Kidney (tissue), 14 donors: ENCODE data around the gene MMP2. TPM values are rescaled to one million over a fixed set of nuclear protein-coding genes. Genes with fewer than 3 reads are reported as not detected.

ENCODE experiments used
- DNase-seq, 5 donors: peaks; one replicate each; pipeline ENCODE4 v3.0.0-alpha.2; 2013 to 2020
- FAIRE-seq: peaks from 2 replicates; lab custom pipeline; 2012; peaks lifted over from hg19 to GRCh38; lab: Jason Lieb, UNC
- H3K27ac ChIP-seq, 2 donors: one replicate each; pipeline ENCODE4 v1.7.0; 2013; ENCODE audit warnings: low read depth in 2 of 2, low read length in 2 of 2, inconsistent platforms in 1 of 2
- H3K27me3 ChIP-seq: one replicate; pipeline ENCODE4 v1.7.1; 2013; ENCODE audit warnings: low read length, inconsistent platforms; ENCODE audit not compliant: control insufficient read depth, insufficient read depth
- H3K36me3 ChIP-seq, 3 donors: one replicate each; pipeline versions ENCODE4 v1.7.0 to v1.7.1; 2013; ENCODE audit warnings: low read length in 3 of 3, control low read depth in 1 of 3, inconsistent platforms in 1 of 3; ENCODE audit not compliant: insufficient read depth in 3 of 3, control insufficient read depth in 2 of 3
- H3K4me1 ChIP-seq, 3 donors: one replicate each; pipeline versions ENCODE4 v1.7.0 to v1.7.1; 2013; ENCODE audit warnings: low read length in 3 of 3, inconsistent platforms in 1 of 3, low read depth in 1 of 3; ENCODE audit not compliant: control insufficient read depth in 2 of 3, insufficient read depth in 2 of 3
- H3K4me3 ChIP-seq, 3 donors: one replicate each; pipeline versions ENCODE4 v1.7.0 to v1.8.1; 2013; ENCODE audit warnings: low read length in 3 of 3, control low read depth in 1 of 3, inconsistent platforms in 1 of 3
- H3K9ac ChIP-seq, 3 donors: one replicate each; pipeline versions ENCODE4 v1.7.0 to v1.7.1; 2013; ENCODE audit warnings: low read length in 3 of 3, control low read depth in 1 of 3, inconsistent platforms in 1 of 3
- H3K9me3 ChIP-seq, 3 donors: one replicate each; pipeline versions ENCODE4 v1.7.0 to v1.7.1; 2013; ENCODE audit warnings: low read length in 3 of 3, control low read depth in 1 of 3, inconsistent platforms in 1 of 3; ENCODE audit not compliant: control insufficient read depth in 2 of 3, insufficient read depth in 1 of 3
- intact Hi-C: fragments of 100-400 bp; cut with DNase I; formaldehyde crosslinking; loops from one replicate; pipeline ENCODE4 v1.11.1; 2022
- polyA plus RNA-seq: library from polyadenylated mRNA; stranded (reverse); fragments of 350-450 nt; fragmentation: Illumina TruSeq; extraction: RNeasy Lipid Tissue Mini Kit (QIAGEN cat#74804); gene quantifications from one replicate; pipeline ENCODE4 v1.2.3, GENCODE V29; 2014; ENCODE audit warnings: low read depth, low replicate concordance; ENCODE audit not compliant: insufficient read depth
- total RNA-seq: library from RNA; stranded (reverse); fragmentation: NEBNext Ultra II Directional; extraction: Animal tissue kit (Norgen Biotek cat#: 25700); gene quantifications from one replicate; pipeline ENCODE4 v1.2.1, GENCODE V29; 2021
- TF ChIP-seq, protein P1 (sequence below): IDR thresholded peaks from 3 replicates; pipeline ENCODE4 v1.5.1; 2012; ENCODE audit warnings: mild to moderate bottlenecking, moderate library complexity, borderline replicate concordance; ENCODE audit not compliant: insufficient read depth; ENCODE audit errors: extremely low read depth
- donor health status: control.
- donor health status: control.
- donor health status: control.
- donor health status: control.
- donor health status: control.
- donor health status: DM: yes; HTN: yes; CAD: no.
- donor health status: Normal renal cell carcinoma (clear cell type).

Gene MMP2
- total and polyA plus RNA-seq, 2 donors from 2014 or later, result 44.3 to 101 TPM

DNA sequence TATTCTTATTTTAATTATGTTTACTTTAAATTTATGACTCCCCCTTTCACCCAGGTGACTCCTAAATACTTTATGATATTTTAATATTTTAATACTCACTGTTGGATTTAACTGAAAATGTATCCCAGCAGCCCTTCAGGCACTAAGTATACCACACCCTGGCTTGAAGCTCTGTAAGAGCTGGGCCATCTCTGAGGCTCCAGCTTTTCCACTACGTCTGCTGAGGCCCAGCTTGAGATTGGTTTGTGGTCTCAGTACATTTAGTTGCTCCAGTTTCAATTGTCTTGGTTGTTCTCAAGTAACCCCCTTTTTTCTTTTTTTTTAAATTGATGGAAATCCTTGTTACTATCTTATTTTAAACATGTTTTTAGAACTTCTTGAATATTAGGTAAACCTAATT lies 60.5 kb downstream of the MMP2 start:
- H3K27ac ChIP-seq, result no peak overlapping the region
- H3K4me1 ChIP-seq, result no peaks in the 10 kb centered on the region
- H3K4me3 ChIP-seq, result no peak overlapping the region
- intact Hi-C loops, result loop anchor here (5.0 kb wide), 1 partner anchor 72 kb away; no protein-coding TSS in a partner anchor
- DNase-seq, result no peak
- no peaks in the 10 kb centered on the region for H3K36me3 ChIP-seq
- no peak overlapping the region for H3K9ac ChIP-seq
- TF ChIP-seq, protein P1, sequence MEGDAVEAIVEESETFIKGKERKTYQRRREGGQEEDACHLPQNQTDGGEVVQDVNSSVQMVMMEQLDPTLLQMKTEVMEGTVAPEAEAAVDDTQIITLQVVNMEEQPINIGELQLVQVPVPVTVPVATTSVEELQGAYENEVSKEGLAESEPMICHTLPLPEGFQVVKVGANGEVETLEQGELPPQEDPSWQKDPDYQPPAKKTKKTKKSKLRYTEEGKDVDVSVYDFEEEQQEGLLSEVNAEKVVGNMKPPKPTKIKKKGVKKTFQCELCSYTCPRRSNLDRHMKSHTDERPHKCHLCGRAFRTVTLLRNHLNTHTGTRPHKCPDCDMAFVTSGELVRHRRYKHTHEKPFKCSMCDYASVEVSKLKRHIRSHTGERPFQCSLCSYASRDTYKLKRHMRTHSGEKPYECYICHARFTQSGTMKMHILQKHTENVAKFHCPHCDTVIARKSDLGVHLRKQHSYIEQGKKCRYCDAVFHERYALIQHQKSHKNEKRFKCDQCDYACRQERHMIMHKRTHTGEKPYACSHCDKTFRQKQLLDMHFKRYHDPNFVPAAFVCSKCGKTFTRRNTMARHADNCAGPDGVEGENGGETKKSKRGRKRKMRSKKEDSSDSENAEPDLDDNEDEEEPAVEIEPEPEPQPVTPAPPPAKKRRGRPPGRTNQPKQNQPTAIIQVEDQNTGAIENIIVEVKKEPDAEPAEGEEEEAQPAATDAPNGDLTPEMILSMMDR, result no peak
- no peaks in the 10 kb centered on the region for H3K9me3 ChIP-seq
- H3K27me3 ChIP-seq, result no peaks in the 10 kb centered on the region
- FAIRE-seq, result no peak

DNA sequence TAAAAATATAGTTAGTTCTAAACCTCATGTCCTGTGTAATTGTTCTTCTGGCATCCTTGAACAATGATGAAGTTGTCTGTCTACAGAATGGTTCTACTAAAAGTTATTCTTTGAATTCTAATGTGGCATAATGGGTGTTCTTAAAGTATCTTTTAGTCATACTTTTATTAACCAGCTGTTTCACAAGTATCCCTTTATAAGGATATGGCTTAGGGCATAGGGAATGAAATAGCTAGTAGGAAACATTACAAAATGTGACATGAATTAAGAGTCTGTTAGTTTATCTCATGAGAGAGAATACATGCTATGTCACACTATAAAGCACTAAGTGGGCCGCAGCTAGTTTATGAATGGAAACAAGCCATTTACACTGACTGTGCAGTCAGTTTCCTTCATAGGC lies 61.2 kb downstream of the MMP2 start:
- TF ChIP-seq, protein P1, result no peak
- Histone ChIP-seq H3K27ac (no peak overlapping the region), H3K9ac (no peak overlapping the region), H3K36me3 (no peaks in the 10 kb centered on the region), H3K4me3 (no peak overlapping the region), H3K4me1 (no peaks in the 10 kb centered on the region), H3K27me3 (no peaks in the 10 kb centered on the region), H3K9me3 (no peaks in the 10 kb centered on the region)
- FAIRE-seq (no peak), DNase-seq (no peak)
- intact Hi-C loops, result loop anchor here (10.0 kb wide), 1 partner anchor 165 kb away; no protein-coding TSS in a partner anchor

DNA sequence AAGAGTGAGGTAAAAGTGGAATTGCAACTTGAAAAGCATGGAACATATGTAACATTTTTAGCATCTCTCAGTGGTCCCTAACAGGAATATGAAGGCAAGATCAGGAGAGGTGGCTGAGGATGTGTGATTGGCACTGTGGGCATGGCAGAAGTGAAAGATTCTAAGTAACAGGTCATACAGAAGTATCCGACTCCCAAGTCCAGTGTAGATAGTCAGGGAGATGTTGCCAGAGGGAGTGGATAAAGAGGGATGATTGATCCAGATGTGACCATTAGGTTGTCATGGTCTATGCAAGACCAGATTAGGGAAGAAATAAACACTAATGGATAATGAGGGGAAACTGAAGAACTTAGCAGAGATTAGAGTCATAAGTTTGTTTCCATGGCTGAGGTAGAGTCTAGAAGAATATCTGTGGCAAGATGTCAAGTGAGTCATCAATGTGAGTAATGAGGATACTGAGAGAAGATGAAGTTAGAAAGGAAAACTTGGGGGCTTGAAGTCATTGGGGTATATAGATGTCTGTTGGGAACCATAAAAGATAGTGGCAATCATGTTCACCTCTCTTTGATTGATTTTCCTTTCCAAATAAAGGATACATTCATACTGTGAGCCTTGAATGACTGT lies 63.6 kb downstream of the MMP2 start:
- FAIRE-seq (no peak), DNase-seq (no peak)
- no peaks in the 10 kb centered on the region for H3K9me3 ChIP-seq
- H3K27me3 ChIP-seq, result no peaks in the 10 kb centered on the region
- no peak overlapping the region for H3K27ac ChIP-seq
- no peaks in the 10 kb centered on the region for H3K4me1 ChIP-seq
- no peak overlapping the region for H3K9ac ChIP-seq
- TF ChIP-seq, protein P1, result no peak
- peaks cover 0 to 2% (median 0%) of the 10 kb centered on the region in 3 donors for H3K36me3 ChIP-seq
- no peak overlapping the region for H3K4me3 ChIP-seq
- intact Hi-C loops, result loop anchor here (10.0 kb wide), 1 partner anchor 162 kb away; no protein-coding TSS in a partner anchor
